H9 (cell line): Measurements from ENCODE around the gene OR4Q2. TPM values are rescaled to one million over a fixed set of nuclear protein-coding genes. Genes with fewer than 3 reads are reported as not detected.

ENCODE experiments used
- DNase-seq: peaks from one replicate; pipeline ENCODE4 v3.0.0-alpha.2; 2017
- H2AFZ ChIP-seq: one replicate; pipeline ENCODE4 v1.6.1; 2013; ENCODE audit warnings: mild to moderate bottlenecking, low read length, control low read depth, moderate library complexity
- H2AK5ac ChIP-seq: 2 replicates; pipeline ENCODE4 v1.6.1; 2013; ENCODE audit warnings: low read length, control low read depth, mixed read lengths; ENCODE audit not compliant: insufficient read length
- H2BK120ac ChIP-seq: one replicate; pipeline ENCODE4 v1.6.1; 2013; ENCODE audit warnings: low read depth, mild to moderate bottlenecking, low read length, control low read depth, inconsistent platforms; ENCODE audit not compliant: poor library complexity, severe bottlenecking
- H2BK12ac ChIP-seq: 2 replicates; pipeline ENCODE4 v1.6.1; 2013; ENCODE audit warnings: low read length, control low read depth, mixed read lengths, low read depth; ENCODE audit not compliant: insufficient read length
- H2BK15ac ChIP-seq: 2 replicates; pipeline ENCODE4 v1.6.1; 2013; ENCODE audit warnings: low read depth, low read length, control low read depth
- H2BK20ac ChIP-seq: one replicate; pipeline ENCODE4 v1.6.1; 2013; ENCODE audit warnings: low read depth, mild to moderate bottlenecking, low read length, control low read depth, inconsistent platforms; ENCODE audit not compliant: poor library complexity, severe bottlenecking
- H2BK5ac ChIP-seq: 2 replicates; pipeline ENCODE4 v1.6.1; 2013; ENCODE audit warnings: low read length, control low read depth, mixed read lengths; ENCODE audit not compliant: insufficient read length
- H3K14ac ChIP-seq: 2 replicates; pipeline ENCODE4 v1.6.1; 2013; ENCODE audit warnings: low read length, control low read depth; ENCODE audit not compliant: insufficient read depth
- H3K18ac ChIP-seq: 2 replicates; pipeline ENCODE4 v1.6.1; 2013; ENCODE audit warnings: low read depth, mild to moderate bottlenecking, mixed read lengths, low read length, control low read depth; ENCODE audit not compliant: insufficient read length
- H3K23ac ChIP-seq: 2 replicates; pipeline ENCODE4 v1.6.1; 2013; ENCODE audit warnings: low read length, control low read depth, mixed read lengths, low read depth; ENCODE audit not compliant: insufficient read length
- H3K23me2 ChIP-seq: 2 replicates; pipeline ENCODE4 v1.6.1; 2013; ENCODE audit warnings: low read depth, mild to moderate bottlenecking, mixed read lengths, low read length, control low read depth; ENCODE audit not compliant: insufficient read length, poor library complexity, severe bottlenecking
- H3K27ac ChIP-seq: 2 replicates; pipeline ENCODE4 v1.5.1; 2013; ENCODE audit warnings: low read length, control low read depth, mixed read lengths, low read depth; ENCODE audit not compliant: insufficient read length
- H3K27me3 ChIP-seq: 2 replicates; pipeline ENCODE4 v1.6.1; 2013; ENCODE audit warnings: low read length, control low read depth, inconsistent platforms; ENCODE audit not compliant: insufficient read depth
- H3K4ac ChIP-seq: 2 replicates; pipeline ENCODE4 v1.6.1; 2013; ENCODE audit warnings: low read depth, mild to moderate bottlenecking, control low read depth, inconsistent platforms, low read length, moderate library complexity
- H3K4me1 ChIP-seq: 2 replicates; pipeline ENCODE4 v1.6.1; 2013; ENCODE audit warnings: low read length, control low read depth, inconsistent platforms; ENCODE audit not compliant: insufficient read depth
- H3K4me2 ChIP-seq: 2 replicates; pipeline ENCODE4 v1.6.1; 2013; ENCODE audit warnings: low read length, control low read depth, mixed read lengths; ENCODE audit not compliant: insufficient read length, insufficient read depth
- H3K56ac ChIP-seq: 2 replicates; pipeline ENCODE4 v1.6.1; 2013; ENCODE audit warnings: low read depth, mild to moderate bottlenecking, mixed read lengths, low read length, control low read depth; ENCODE audit not compliant: insufficient read length
- H3K79me1 ChIP-seq: 2 replicates; pipeline ENCODE4 v1.6.1; 2013; ENCODE audit warnings: low read depth, mild to moderate bottlenecking, moderate library complexity, low read length, control low read depth, inconsistent platforms; ENCODE audit not compliant: insufficient read depth, poor library complexity, severe bottlenecking
- H3K79me2 ChIP-seq: 2 replicates; pipeline ENCODE4 v1.6.1; 2013; ENCODE audit warnings: low read length, control low read depth, inconsistent platforms; ENCODE audit not compliant: insufficient read depth
- H3K9ac ChIP-seq: 2 replicates; pipeline ENCODE4 v1.6.1; 2013; ENCODE audit warnings: low read length, control low read depth, mixed read lengths; ENCODE audit not compliant: insufficient read length; ENCODE audit errors: extremely low read depth
- H3K9me3 ChIP-seq: one replicate; pipeline ENCODE4 v1.6.1; 2013; ENCODE audit warnings: low read depth, low read length, inconsistent platforms; ENCODE audit not compliant: control insufficient read depth
- H3T11ph ChIP-seq: one replicate; pipeline ENCODE4 v1.6.1; 2013; ENCODE audit warnings: mild to moderate bottlenecking, low read length, control low read depth, inconsistent platforms
- H4K20me1 ChIP-seq: one replicate; pipeline ENCODE4 v1.6.1; 2013; ENCODE audit not compliant: control insufficient read depth, insufficient read length, insufficient read depth
- H4K5ac ChIP-seq: 2 replicates; pipeline ENCODE4 v1.6.1; 2013; ENCODE audit warnings: low read depth, mild to moderate bottlenecking, mixed read lengths, low read length, control low read depth; ENCODE audit not compliant: insufficient read length
- H4K8ac ChIP-seq: replicated peaks from 2 replicates; pipeline ENCODE4 v1.6.1; 2013; ENCODE audit warnings: low read length, control low read depth, mixed read lengths, low read depth; ENCODE audit not compliant: insufficient read length
- H4K91ac ChIP-seq: 2 replicates; pipeline ENCODE4 v1.6.1; 2013; ENCODE audit warnings: low read depth, mild to moderate bottlenecking, moderate library complexity, mixed read lengths, low read length, control low read depth; ENCODE audit not compliant: insufficient read length
- H3K27ac Mint-ChIP-seq, 3 experiments: 2 replicates in 2 of 3; 3 replicates in 1 of 3; pipeline ENCODE4 v1.8.0; 2020 to 2021; ENCODE audit warnings: mixed read lengths in 3 of 3, mild to moderate bottlenecking in 1 of 3, moderate library complexity in 1 of 3
- H3K27me3 Mint-ChIP-seq: 2 replicates; pipeline ENCODE4 v1.8.0; 2021; ENCODE audit warnings: low read depth, mild to moderate bottlenecking, moderate library complexity, mixed read lengths
- H3K36me3 Mint-ChIP-seq, 3 experiments: 2 replicates in 2 of 3; 3 replicates in 1 of 3; pipeline ENCODE4 v1.8.0; 2020 to 2021; ENCODE audit warnings: low read depth in 3 of 3, mixed read lengths in 3 of 3; ENCODE audit not compliant: insufficient read depth in 1 of 3
- H3K4me1 Mint-ChIP-seq, 2 experiments: 2 replicates each; pipeline ENCODE4 v1.8.0; 2020; ENCODE audit warnings: mixed read lengths in 2 of 2
- H3K4me3 Mint-ChIP-seq, 2 experiments: 2 replicates in 1 of 2; 3 replicates in 1 of 2; pipeline ENCODE4 v1.8.0; 2020 to 2021; ENCODE audit warnings: mild to moderate bottlenecking in 2 of 2, mixed read lengths in 2 of 2, moderate library complexity in 1 of 2
- H3K9me3 Mint-ChIP-seq, 2 experiments: 2 replicates in 1 of 2; 3 replicates in 1 of 2; pipeline ENCODE4 v1.8.0; 2020; ENCODE audit warnings: mild to moderate bottlenecking in 2 of 2, mixed read lengths in 2 of 2, moderate library complexity in 1 of 2
- CTCF ChIP-seq: fragments of 200-600 bp; sonication (generic); conservative IDR thresholded peaks from 3 replicates; pipeline ENCODE4 v1.8.0; 2021; ENCODE audit warnings: antibody characterized with exemption, mild to moderate bottlenecking
- WGBS: extraction: QIAGEN DNeasy Blood & Tissue Kit; methylation state at CpG from one replicate; pipeline ENCODE4 v1.1.7; 2013; ENCODE audit warnings: missing lambda C conversion rate, low lambda C conversion rate, mixed read lengths; ENCODE audit not compliant: insufficient read length; ENCODE audit errors: extremely low coverage; 5-methylcytosine and 5-hydroxymethylcytosine counted together
- total RNA-seq: library from RNA; stranded (reverse); gene quantifications from 2 replicates; pipeline ENCODE4 v1.2.1, GENCODE V29; 2021

OR4Q2 gene
- total RNA-seq, 1 experiment from 2014 or later: not detected

- H4K20me1 ChIP-seq: no peaks in the 10 kb centered on the region
- no peak within 1 kb of the TSS for H2BK12ac ChIP-seq
- WGBS: no CpG with 5 or more reads among the region's 4 CpGs
- no peak within 1 kb of the TSS for H2BK20ac ChIP-seq
- no peaks in the 10 kb centered on the region for H3K27me3 ChIP-seq
- no peak within 1 kb of the TSS for H3K27ac Mint-ChIP-seq
- no peak within 1 kb of the TSS for H4K8ac ChIP-seq
- H3K36me3 Mint-ChIP-seq: peaks cover 2 to 14% (median 3%) of the 10 kb centered on the region in 3 experiments; a peak in 5 of 7 replicates
- no peak within 1 kb of the TSS for H2BK120ac ChIP-seq
- no peaks in the 10 kb centered on the region for H3K23me2 ChIP-seq
- no peak within 1 kb of the TSS for H3K18ac ChIP-seq
- no peak within 1 kb of the TSS for H2BK5ac ChIP-seq
- no peaks in the 10 kb centered on the region for H3K27me3 Mint-ChIP-seq
- no peak for TF ChIP-seq CTCF
- no peak within 1 kb of the TSS for H4K91ac ChIP-seq
- H2BK15ac ChIP-seq: no peak within 1 kb of the TSS
- H3K4me1 ChIP-seq: no peaks in the 10 kb centered on the region
- H2AFZ ChIP-seq: no peak within 1 kb of the TSS
- H3K14ac ChIP-seq: no peak within 1 kb of the TSS
- H4K5ac ChIP-seq: no peak within 1 kb of the TSS
- DNase-seq: no peak
- no peak within 1 kb of the TSS for H3K56ac ChIP-seq
- H3K9me3 ChIP-seq: peaks cover 40% of the 10 kb centered on the region
- no peak within 1 kb of the TSS for H3T11ph ChIP-seq
- no peak within 1 kb of the TSS for H3K4ac ChIP-seq
- H3K79me1 ChIP-seq: no peaks in the 10 kb centered on the region
- H3K9ac ChIP-seq: no peak within 1 kb of the TSS
- no peak within 1 kb of the TSS for H3K23ac ChIP-seq
- H3K4me2 ChIP-seq: no peak within 1 kb of the TSS
- no peak within 1 kb of the TSS for H3K4me3 Mint-ChIP-seq
- H3K4me1 Mint-ChIP-seq: no peaks in the 10 kb centered on the region
- H3K79me2 ChIP-seq: no peaks in the 10 kb centered on the region
- peaks cover 68 to 72% of the 10 kb centered on the region in 2 experiments for H3K9me3 Mint-ChIP-seq
- H3K27ac ChIP-seq: no peak within 1 kb of the TSS
- H2AK5ac ChIP-seq: no peak within 1 kb of the TSS
Measured at GRCh38 chr14:20035938-20036337, 34.0 kb downstream of the OR4Q2 start, which contains the start of gene OR4K13. TSS of gene OR4K13 (minus strand) at chr14:20036038. CDS start at chr14:20034758, 1,280 bp downstream.
